ENCODE results near the gene FAM89B.
A peak's percentile ranks its signal among the peaks of the same experiment; 100 is the strongest.

FAM89B gene

DNA sequence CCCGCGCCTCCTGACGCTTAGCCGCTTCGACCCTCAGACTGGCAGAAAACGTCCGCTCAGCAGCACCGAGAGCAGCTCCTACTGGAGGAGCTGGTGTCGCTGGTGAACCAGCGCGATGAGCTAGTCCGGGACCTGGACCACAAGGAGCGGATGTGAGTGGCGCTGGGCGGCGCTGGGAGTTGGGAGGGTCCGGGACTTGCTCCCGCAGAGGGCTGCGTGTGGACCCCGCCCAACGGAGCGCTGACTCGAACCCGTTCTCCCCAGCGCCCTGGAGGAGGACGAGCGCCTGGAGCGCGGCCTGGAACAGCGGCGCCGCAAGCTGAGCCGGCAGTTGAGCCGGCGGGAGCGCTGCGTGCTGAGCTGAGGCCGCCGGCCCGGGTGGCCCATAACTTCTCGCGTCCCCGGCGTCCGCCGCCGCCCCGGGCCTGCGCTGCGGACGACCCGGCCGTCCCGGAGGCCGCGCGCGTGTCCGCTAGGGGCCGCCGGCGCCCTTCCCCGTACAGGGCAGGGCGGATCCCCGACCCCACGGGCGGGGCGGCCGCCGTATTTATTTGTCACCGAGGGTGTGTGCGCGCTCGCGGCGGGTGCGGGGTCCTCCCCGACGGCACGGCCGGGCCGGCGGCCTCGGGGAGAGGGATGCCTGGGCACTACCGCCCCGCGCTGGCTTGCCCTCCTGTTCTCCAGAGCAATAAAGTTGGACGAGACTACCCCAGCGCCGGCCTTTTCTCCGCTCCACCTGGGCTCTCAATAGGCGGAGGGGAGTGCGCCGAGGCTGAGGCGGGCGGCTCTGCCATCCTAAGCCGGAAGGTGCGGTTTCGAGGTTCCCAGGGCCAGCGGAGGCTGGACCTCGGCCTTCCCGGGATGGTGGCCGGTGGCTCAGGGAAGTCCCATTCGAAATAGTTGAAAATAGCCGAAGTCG lies 19.9 kb downstream of the FAM89B start:
- DNase-seq: no peak

DNA sequence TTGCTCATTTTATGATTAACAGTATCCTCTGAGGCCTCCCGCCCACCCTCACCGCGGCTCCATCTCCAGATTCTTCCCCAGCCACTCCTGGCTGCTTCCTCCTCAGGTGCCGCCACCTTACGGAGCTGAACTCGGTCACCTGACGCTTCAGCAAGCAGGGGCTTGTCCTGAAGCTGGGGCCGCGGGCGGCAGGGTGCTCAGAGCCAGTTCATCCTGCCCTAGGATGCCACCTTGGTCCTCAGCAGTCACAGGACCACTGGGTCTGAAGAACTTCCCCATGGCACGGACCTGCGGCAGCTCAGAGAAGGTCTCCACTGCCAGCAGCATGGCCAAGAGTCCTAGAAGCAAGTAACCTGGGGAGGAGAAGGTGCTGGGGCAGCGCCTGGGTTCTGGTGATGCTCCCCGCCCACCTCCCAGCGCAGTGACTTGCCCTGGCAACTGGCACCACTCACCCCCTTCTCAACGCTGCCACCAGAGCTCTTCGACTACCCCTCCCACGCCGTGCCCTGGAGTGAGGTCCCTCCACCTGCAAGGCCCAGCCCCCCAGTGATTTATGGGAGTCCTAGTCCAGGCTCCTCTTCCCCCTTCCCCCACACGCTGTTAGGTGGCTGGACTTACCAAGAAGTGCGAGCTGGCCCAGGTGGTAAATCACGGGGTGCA lies 20.6 kb downstream of the FAM89B start:
- DNase-seq: no peak

DNA sequence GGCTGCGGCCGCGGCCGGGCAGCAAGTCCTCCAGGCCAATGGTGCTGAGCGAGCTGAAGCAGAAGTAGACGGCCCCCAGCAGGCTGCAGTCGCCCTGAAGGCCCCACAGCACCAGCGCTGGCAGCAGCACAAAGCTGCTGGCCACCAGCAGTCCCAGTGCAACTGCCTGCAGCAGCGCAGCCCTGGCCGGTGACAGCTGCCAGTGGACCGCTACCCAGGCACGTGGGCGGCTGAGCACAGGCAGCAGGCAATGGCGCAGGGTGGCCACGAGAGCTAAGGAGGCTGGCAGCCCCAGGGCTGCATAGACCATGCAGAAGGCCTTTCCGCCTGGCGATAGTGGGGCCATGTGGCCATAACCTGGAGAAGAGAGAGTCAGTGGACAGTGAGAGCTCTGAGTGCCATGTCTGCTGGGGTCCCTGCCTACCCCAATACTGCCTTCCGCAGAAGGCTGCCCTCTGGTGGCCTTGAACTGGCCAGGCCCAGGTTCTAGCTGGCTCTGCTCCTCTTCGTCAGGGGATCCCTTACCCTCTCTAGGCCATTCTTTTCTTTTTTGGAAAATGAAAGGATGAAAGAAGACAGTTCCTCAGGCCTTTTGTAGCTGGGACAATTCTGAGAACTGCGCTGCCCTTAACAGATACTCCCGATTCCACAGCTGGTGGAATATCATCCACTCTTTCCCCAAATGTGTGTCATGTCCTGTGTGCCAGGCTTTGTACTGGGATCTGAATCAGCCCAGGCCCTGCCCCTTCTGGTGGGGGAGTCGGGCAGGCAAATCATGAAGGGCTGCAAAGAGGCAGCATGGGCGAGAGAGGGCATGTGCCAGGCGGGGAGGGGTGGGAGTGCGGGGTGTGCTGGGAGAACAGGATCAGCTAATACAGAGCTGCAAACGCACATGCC lies 21.4 kb downstream of the FAM89B start:
- peak in 1 of 2 experiments; percentile 57 for DNase-seq

DNA sequence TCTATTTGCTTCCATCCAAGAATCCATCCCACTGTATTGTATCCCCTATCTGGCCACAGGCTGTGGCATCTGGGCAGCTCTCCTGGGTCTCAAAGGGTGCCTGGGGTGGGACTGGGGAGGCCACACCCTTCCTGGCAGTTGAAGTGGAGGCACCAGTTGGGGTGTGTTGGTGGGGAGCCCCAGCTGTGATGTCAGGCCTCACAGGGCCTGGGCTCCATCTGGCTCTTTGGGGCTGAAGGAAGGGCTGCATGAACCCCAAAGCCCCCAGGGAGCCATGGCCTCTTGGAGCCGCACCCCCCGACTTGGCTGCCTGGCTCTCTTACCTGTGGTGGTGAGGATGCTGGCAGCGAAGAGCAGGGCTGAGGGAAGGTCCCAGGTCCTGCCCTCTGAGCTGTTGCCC lies 22.8 kb downstream of the FAM89B start:
- no peak for DNase-seq

DNA sequence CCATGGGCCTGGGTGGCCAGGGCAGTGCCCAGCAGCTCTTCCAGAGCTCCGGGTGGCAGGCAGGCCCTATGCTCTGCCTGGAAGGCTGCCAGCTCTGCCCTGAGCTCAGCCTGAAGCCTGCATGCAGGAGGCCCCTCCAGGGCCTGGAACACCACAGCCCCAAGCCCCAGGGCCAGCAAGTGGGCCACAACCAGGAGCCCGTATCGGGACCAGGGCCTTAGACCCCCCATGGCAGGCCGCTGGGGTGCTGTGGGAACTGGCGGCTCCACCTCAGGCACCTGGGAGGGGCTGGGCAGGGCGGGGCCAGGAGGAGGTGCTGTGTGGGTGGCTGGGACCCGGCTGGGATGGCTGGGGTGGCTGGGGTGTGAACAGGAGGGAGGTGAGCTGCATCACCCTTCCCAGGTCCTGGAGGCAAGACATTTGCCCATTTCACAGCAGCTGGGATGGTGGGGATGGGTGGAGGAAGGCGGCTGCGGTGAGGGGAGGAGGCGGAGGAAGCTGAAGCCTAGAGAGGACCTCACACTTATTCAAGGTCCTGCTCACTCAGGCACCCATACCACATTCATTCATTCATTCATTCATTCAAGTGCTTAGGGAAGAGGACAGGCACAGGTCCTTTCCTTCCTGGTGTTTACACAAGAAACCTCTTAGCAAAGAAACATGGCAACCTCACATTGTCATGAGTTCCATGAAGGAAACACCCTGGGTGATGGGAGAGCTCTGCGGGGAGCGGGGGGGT lies 23.4 kb downstream of the FAM89B start, which contains the start of gene KCNK7:
Gene KCNK7 (minus strand): TSS at position 258 of the 739 bp plus-strand sequence. CDS start 28 bp downstream, at position 230.
- DNase-seq: no peak

DNA sequence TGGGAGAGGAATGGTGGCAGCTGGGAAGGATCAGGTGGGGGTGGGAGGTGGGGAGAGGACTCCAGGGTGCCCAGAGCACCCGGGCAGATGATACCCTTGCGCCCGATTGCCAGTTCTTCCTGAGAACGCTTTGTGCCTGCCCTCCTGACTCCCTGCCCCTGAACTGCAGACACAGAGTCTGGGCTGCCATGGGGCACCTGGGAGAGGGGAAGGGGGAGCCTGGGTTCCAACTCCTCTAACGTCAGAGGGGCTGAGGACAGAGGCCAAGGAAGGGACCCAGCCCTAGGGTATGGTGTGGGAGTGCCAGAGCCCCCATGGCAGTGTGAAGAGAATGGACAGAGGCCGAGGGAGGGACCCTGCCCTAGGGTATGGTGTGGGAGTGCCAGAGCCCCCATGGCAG lies 24.2 kb downstream of the FAM89B start:
- DNase-seq: no peak

DNA sequence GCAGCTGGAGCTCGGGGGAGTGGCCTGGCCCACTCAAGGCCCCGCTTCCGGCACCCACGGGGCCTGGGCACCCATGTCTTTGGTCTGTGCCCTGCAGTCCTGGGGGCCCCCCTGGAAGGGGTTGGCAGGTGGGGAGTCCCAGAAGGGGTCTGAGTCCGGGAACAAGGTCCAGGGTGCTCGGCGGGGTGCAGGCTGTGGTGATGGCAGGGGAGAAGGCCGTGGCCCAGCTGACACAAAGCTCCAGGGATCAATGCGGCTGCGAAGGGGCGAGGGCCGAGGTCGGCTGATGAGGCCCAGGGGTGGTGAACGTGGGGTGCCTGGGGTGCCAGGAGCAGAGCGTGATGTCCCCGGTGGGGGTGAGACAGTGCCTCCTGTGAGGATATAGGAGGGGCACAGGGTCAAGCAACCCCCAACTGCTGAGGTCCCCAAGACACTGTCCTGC lies 25.9 kb downstream of the FAM89B start:
- DNase-seq: no peak

DNA sequence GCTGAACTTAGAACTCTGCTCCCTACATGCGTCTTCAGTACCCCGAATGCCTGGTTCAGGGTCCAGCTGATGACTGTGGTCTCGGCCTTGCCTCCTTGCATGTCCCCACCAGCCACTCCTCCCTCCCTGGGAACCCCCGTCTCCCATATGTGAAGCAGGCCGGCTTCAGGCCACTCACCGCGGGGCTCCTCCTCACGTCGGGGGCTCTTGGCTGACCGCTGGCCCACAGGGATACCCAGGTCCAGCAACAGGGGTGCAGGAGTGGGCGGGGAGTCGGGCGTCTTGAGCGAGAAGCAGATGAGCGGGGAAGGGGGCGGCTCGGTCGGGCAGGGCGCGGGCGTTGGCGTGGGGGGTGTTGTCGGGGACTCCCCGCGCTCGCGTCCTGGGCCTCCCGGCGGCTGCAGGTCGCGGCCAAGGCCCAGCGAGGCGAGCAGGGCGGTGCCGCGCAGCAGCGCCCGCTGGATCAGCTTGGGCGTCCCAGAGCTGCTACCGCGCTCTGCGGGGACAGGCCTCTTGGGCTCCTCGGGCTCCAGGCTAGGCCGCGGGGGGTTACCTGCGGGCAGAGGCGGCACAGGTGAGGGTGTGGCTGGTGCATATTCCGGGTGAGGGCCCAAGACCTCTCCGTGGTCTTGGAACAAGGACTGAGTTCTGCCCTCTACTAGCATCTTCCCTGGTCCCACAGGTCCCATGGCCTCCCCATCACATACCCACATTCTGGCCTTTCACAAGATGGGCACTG lies 27.0 kb downstream of the FAM89B start:
- no peak for DNase-seq

DNA sequence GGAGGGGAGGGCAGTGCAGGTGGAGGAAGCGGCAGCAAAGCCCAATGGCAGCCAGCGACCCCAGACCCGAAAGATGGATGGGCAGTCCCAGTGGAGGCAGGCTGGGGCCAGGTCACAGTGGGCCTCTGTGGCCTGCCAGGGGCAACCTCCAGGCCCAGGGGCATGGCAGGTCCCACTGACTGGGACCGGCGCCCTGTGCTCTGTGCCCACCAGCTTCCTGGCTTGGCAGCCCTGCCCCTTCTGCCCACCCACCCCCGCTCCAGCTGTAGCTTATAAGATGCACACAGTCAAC lies 27.6 kb downstream of the FAM89B start:
- no peak for DNase-seq

DNA sequence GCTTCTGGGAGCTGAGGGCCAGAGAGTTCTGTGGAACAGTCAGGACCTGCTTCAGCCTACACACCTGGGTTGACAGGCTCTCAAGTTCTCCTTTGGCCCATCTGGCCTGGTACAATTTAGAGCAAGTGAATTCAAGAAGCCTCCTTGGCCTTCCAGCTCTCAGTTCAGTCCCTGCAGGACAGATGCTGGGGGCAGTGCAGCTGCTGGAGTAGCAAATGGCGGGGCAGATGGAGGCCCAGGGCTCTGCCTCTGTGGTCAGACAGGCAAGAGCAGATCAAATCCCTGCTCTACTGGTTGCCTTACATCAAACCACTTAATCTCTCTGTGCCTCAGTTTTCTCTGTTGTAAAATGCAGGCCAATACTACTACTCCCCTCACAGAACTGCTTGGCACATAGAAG lies 31.9 kb downstream of the FAM89B start:
- no peak for DNase-seq

DNA sequence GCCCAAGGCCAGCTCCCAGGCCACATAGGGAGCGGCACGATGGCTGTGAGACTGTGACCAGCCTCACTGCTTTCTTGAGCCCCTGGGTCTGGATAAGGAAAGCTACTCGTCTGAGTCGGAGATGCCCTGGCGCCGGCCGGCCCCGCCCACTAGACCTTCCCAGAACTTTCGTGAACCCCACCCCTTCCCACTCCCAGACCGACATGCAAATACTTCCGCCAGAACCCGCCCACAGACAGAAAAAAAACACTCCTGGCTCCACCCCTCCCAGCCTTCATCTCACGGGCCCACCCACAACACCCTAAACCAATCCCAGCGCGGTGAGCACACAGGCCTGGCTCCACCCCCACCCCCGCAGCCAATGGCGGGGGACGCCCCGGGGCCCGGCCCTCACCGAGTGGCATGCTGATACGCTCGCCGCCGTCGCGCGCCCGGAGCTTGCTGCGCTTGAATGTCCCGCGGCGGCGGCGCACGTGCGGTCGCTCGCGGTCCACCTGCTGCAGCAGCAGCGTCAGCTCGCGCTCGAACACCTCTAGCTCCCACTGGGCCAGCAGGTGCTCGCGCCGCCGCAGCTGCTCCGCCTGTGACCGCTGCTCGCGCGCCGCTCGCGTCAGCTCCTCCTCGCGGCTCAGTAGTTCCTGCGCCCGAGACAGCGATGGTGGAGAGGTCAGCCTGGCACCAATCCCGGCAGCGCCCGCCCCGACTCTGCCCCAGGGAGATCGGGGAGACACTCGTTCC lies 34.7 kb downstream of the FAM89B start:
- DNase-seq: peak; percentile 76 to 84

DNA sequence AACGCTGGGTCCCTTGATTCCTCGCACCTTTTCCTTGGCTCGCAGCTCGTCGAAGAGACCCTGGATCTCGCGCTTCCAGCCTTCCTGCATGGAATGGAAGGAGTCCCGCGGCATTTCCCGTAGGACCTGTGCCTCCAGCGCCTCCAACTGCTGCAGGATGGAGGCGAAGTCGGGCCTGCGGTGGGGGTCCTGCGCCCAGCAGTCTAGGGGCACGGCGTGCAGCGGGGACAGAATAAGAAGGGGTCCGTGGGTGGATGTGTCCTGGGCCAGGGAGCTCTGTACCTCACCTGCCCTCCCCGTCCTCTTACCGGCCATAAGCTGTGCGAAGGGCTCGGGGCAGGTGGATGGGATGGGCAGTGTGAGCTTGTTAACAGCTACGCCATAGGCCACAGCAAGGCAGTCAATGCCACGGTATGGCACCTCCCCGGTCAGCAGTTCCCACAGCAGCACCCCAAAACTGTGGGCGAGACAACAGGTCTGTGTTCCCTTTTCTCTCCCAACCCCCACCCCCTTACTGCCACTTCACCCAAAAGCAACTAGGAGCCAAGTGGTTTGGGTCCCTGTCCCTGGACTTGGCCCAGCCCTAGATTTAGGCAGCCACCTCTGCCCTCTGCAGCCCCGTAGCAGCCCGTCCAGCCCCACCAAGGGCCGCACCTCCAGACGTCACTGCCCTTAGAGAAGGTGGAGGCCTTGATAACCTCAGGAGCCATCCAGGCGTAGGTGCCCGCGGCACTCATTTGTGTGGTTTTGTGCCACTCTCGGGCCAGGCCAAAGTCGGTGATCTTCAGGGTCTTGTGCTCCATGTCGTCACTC lies 35.5 kb downstream of the FAM89B start:
- no peak for DNase-seq

DNA sequence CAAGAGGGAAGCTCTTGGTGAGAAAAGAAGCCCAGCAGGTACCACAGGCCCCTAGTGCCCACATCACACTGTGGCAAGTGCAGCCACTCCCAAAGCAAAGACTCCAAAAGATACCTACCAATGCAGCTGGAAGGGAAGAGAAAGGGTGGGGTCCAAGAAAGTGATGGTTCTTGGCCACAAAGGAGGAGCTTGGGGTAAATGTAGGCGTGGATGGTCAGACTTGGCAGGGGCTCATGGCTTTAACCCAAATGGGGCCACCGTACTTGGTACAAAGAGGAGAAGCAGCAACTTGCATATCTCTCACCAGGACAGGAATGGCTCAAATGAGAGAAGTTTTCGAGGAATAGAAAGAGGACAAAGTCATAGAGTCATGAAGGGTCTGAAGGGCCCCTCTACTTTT lies 36.9 kb downstream of the FAM89B start:
- DNase-seq: no peak

DNA sequence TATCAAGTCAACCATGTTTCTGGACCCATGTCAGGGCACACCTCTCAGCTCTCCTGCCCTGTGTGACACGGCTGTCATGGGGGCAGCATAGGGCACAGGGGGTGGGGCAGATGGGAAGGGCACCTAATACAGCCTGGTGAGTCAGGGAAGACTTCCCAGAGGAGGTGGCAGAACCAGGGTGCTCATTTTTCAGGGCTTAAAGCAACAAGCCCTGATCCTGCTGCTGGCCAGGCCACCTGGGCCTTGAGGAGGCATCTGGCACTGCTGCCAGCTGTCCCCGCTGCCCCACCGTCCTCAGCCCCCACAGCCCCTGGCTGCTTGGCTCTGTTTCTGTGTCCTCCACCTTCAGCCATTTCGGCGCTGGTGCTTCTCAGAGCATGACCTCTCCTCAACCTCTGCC lies 37.3 kb downstream of the FAM89B start:
- DNase-seq: no peak

DNA sequence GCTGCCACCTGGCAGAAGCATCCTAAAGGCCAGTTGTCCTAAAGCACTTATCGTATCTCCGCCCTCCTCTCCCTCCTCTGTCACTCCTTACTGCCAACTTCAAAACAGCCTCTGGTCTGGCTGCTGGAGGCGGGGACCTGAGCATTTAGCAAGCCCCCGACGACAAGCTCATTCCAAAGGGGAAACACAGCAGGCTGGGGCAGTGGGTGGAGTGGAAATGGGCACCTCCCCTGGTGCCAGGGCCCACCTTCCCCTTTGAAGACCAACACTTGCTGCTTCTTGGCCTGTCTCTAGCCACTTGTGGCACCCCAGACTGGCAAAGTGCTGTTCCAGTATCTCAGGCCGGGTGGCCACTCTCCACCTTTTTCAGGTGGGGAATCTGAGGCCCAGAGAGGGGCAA lies 38.1 kb downstream of the FAM89B start:
- DNase-seq: no peak

DNA sequence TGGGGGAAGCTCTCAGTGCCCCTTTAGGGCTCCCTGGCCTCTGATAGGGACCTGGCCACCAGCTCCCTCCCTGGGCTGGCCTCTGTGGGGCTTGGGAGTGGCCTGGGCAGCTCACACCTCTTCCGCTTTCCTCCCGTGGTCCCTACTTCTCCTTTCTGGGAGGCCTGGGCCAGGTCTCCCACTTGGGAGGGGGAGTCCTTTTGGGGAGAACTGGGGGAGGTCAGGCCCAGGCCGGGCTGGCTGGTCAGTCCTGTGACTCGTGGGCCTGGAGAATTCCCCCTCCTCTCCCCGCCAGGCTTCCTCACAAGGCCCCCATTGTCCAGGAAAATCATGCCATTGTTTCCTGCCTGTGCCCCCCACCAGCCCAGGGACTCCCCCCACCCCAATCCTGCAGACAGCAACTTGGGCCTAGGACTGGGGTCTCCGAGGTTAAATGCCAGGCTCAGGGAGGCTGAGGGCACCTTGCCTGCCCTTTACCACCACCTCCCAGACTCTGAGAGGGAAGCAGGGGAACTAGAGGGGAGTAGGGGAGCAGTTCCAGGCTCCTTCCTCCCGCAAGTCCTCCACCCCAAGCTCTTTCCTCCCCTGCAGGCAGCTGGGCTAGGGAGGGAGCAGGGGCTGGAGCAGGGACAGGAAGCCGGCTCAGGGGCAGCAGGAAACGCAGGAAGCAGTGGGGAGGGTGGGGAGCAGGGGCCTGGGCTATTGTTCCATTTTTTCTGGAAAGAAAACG lies 38.9 kb downstream of the FAM89B start:
- DNase-seq: no peak

DNA sequence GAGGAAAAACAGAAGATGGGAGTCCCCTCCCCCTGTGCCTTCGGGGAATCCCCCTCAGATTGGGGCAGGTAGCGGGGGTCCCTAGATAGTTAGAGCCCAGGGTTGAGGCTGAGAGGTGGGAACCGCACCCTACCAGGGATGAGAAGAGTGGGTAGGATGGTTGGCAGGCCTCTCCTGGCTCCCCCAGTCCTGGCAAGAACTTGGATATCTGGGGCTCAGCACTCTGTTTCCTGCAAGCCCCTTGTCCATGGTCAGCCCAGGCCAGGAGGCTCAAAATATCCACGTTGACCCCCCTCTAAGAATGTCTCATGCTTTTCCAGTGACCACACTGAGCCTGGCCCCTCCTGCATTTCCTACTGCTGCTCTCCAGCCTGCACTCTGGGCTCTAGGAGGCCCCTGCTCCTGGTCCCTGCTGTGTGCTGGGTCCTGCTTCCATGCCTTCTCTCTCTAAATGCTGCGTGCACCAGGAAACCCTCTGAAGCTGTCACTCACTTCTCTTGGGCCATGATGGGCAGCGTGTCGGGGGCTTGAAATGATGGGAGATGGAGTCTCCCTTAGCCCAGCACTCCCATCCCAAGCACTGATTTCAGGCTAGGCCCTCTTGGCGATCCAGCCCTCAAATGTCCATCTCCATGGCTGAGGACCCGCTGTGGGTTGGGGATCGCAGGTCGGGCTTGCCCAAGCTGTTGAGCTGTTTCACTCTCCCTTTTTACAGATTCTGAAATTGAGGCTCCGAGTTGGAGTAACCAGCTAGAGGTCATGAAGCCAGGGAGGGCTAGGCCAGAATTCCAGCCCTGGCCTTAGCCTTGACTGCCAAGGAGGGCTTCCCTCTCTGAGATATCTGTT lies 39.6 kb downstream of the FAM89B start:
- no peak for DNase-seq

DNA sequence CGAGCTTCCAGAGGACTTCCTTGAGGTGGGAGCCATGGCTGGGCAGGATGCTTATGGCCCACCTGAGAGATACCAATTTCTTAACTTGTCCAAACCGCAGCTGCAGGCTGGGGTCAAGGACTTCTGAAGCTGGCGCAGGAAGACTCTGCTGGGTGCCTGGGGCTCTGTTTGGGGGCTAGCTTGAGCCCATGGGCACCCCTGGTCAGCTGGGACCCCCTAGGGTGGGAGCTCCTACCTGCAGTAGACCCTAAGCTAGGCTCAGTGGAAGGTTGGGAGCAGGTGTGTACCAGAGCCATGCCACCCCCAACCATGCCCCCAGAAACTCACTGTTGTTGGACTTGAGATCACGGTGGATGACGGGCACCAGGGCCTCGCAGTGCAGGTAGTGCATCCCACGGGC lies 40.4 kb downstream of the FAM89B start:
- DNase-seq: no peak

All from SHP77 (cell line).